ENCODE results near the gene IFIT5.
A peak's percentile ranks its signal among the peaks of the same experiment; 100 is the strongest.

GRCh38 chr10:89369156-89370105, 44.9 kb upstream of the IFIT5 start:
- TF ChIP-seq CTCF (IDR thresholded peaks at IDR 0.05; ENCODE audit: low read depth, low read length, poor library complexity, severe bottlenecking) (peak; percentile 66), EZH2phosphoT487 (IDR thresholded peaks at IDR 0.05; ENCODE audit: borderline replicate concordance, low read length) (no peak)

All from DOHH2 (cell line).